Dermis blood vessel endothelial cell (primary cell): ENCODE measurements around the gene ILRUN. TPM values are rescaled to one million over a fixed set of nuclear protein-coding genes. Genes with fewer than 3 reads are reported as not detected.
"Not testable (repeated sequence)": the region's sequence is repeated elsewhere in the genome, so short reads cannot be mapped to it uniquely, and the experiment has no call there.

Source experiments
- DNase-seq: peaks from one replicate; pipeline ENCODE4 v3.0.0; 2010
- total RNA-seq: library from RNA; depleted of rRNA; stranded (reverse); fragments of >200 nt; gene quantifications from 2 replicates; pipeline ENCODE4 v1.2.3, GENCODE V29; 2014

ILRUN gene
- total RNA-seq, 1 donor from 2014 or later = 50.9 TPM

GRCh38 chr6:34696189-34696738 is 303 bp downstream of the ILRUN start:
- DNase-seq = peak; percentile 59

- no peak for DNase-seq
These were observed 808 bp downstream of the ILRUN start for GRCh38 chr6:34695729-34696188.

- DNase-seq = no peak
These were observed 4.3 kb downstream of the ILRUN start for GRCh38 chr6:34692280-34692679.

- no peak for DNase-seq
These were observed 6.8 kb downstream of the ILRUN start for GRCh38 chr6:34689742-34690141.

- DNase-seq = no peak
These were observed 7.6 kb downstream of the ILRUN start for GRCh38 chr6:34688956-34689355.

- no peak for DNase-seq
These were observed 11.6 kb downstream of the ILRUN start for GRCh38 chr6:34684919-34685318.

- DNase-seq = no peak
These were observed 12.2 kb downstream of the ILRUN start for GRCh38 chr6:34684364-34684763.

GRCh38 chr6:34680802-34681515 is 15.6 kb downstream of the ILRUN start:
- peak; percentile 56 for DNase-seq

GRCh38 chr6:34680313-34680712 is 16.3 kb downstream of the ILRUN start:
- DNase-seq = not testable (repeated sequence)

- DNase-seq = peak; percentile 39
These were observed 16.9 kb downstream of the ILRUN start for GRCh38 chr6:34679552-34680253.

GRCh38 chr6:34676140-34676539 is 20.4 kb downstream of the ILRUN start:
- DNase-seq = no peak

- not testable (repeated sequence) for DNase-seq
These were observed 21.6 kb downstream of the ILRUN start for GRCh38 chr6:34674930-34675329.

GRCh38 chr6:34674268-34674639 is 22.3 kb downstream of the ILRUN start:
- DNase-seq = no peak

- DNase-seq = peak; percentile 15
These were observed 23.5 kb downstream of the ILRUN start for GRCh38 chr6:34673064-34673463.

- DNase-seq = no peak
These were observed 23.9 kb downstream of the ILRUN start for GRCh38 chr6:34672657-34673043.

- peak; percentile 31 for DNase-seq
These were observed 24.5 kb downstream of the ILRUN start for GRCh38 chr6:34671801-34672656.

- DNase-seq = no peak
These were observed 25.2 kb downstream of the ILRUN start for GRCh38 chr6:34671367-34671766.

GRCh38 chr6:34668799-34669198 is 27.8 kb downstream of the ILRUN start:
- DNase-seq = not testable (repeated sequence)

- no peak for DNase-seq
These were observed 28.9 kb downstream of the ILRUN start for GRCh38 chr6:34667481-34668238.

GRCh38 chr6:34665019-34665418 is 31.5 kb downstream of the ILRUN start:
- no peak for DNase-seq

GRCh38 chr6:34664256-34664971 is 32.2 kb downstream of the ILRUN start:
- DNase-seq = peak; percentile 63
